Activated CD8-positive, alpha-beta memory T cell treated with anti-CD3 and anti-CD28 coated beads, Interleukin-2, amount 50 U/mL, for 1 hour (primary cell): ENCODE data around the gene MEGF6.

ENCODE experiments used
- DNase-seq: peaks from one replicate; pipeline ENCODE4 v3.0.0-alpha.2; 2020; ENCODE audit errors: extremely low read depth

Gene MEGF6

DNA sequence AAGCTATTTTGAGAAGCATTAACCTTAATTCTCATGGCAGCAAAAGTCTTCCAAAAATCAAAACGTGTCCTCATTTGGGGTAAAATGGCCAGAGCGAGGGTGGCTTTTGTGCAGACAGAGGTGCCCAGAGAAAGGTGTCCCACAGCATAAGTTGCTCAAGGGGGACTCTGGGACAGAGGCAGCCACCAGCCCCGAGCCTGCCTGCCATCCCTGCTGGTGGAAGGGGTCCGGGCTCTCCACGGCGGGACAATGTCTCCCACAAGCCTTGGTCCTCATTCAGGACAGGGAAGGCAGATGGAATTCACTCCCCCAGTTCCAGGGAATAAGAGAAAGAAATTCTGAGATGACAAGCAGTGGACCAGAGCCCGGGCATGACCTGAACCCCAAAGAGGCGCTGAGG, 169.4 kb downstream of the MEGF6 start:
- DNase-seq, result no peak

DNA sequence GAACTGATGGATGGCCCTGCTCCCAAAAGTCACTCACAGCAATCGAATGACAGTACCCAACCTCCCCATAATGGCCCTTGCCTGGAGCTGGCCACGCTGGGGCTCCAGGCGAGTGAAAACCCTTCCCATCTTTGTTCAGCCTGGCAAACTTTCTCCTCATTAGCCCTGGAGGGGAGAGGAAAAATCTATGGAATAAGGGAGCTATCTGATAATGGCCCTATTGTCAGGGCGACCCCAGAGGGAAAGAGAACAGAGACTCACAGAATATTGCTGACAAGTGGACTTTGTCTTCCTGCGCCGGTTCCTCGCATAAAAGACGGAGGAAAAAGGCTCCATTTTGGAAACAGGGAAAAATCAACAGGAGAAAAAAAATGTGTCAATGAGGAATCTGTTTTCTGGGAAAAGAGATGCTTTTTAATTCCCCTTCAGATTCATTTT, 169.9 kb downstream of the MEGF6 start:
- DNase-seq, result no peak

DNA sequence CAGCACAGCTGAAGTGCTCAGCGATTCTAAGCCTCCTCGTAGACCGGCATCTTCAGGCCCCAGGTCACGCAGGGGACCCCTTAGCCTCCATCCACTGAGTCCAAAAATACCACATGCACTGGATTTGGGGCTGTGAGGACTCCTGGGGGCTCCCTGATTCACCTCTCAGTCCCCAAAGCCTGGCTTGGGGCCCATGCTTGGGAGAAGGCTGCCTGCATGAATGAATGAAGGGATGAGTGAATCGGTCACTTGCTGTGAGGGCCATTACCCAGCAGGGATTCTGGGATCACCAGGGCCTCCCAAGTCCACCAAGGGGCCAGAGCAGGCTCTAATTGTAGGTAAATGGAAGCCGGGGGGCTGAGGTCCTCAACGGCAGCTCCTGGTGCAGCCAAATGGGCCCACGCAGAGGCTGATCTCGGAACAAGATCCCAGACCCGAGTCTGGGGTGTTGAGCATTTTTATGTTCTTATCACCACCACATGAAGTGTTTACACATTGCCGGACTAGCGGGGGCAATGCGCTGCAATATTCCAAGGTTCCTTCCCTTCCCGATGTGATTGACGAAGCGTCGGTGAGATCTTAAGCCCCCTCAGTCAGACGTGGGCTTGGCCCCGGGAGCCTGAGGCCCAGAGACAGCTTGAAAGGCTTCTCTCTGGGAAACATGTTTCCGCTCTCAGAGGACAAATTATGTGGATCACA, 170.4 kb downstream of the MEGF6 start:
- no peak for DNase-seq

DNA sequence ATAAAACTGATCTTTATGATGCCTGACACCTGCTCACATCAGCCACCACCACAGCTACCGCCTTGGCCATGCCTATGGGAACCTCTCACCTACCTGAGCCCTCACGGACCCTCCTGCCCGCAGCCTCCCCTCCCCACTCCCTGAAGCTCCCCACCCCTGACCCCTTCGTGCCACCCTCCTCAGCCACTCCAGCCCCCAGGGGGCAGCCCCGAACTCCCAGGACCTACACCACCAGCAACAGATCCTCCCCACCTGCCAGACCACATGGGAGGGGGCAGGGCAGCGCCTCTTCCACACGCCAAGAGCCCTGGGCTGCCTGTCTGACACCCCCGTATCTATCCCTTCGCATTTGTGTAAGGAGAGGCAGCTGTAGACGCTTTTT, 171.0 kb downstream of the MEGF6 start:
- no peak for DNase-seq
